Measurements from ENCODE around the gene ZFR2. TPM values are rescaled to one million over a fixed set of nuclear protein-coding genes. Genes with fewer than 3 reads are reported as not detected.

Gene ZFR2
- total RNA-seq, 1 experiment from 2014 or later, result not detected

DNA sequence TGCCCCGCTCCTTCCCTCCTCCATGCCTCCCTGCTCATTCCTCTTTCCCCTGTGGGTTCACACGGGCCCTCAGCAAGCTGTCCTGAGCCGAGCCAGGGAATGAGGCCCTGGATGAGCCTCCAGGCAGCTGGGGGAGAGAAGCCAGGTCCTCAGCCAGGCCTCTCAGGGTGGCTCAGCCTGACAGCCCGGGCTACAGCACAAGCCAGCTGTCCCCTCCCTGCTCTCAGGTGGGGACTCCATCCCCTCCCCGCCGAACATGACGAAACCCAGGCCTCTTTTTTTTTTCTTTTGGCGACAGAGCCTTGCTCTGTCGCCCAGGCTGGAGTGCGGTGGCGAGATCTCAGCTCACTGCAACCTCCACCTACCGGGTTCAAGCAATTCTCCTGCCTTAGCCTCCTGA, 42.7 kb downstream of the ZFR2 start:
- TF ChIP-seq EZH2phosphoT487 (IDR thresholded peaks at IDR 0.05; ENCODE audit: borderline replicate concordance, low read length) (no peak), EZH2 (IDR thresholded peaks at IDR 0.05; ENCODE audit: low read length, unreplicated experiment) (no peak)
- TF ChIP-seq, protein P1, sequence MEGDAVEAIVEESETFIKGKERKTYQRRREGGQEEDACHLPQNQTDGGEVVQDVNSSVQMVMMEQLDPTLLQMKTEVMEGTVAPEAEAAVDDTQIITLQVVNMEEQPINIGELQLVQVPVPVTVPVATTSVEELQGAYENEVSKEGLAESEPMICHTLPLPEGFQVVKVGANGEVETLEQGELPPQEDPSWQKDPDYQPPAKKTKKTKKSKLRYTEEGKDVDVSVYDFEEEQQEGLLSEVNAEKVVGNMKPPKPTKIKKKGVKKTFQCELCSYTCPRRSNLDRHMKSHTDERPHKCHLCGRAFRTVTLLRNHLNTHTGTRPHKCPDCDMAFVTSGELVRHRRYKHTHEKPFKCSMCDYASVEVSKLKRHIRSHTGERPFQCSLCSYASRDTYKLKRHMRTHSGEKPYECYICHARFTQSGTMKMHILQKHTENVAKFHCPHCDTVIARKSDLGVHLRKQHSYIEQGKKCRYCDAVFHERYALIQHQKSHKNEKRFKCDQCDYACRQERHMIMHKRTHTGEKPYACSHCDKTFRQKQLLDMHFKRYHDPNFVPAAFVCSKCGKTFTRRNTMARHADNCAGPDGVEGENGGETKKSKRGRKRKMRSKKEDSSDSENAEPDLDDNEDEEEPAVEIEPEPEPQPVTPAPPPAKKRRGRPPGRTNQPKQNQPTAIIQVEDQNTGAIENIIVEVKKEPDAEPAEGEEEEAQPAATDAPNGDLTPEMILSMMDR (conservative IDR thresholded peaks at IDR 0.05; ENCODE audit: low read depth, low read length), result no peak
- Histone ChIP-seq H3K4me2 (ENCODE audit: low read length) (no peak overlapping the region), H3K9ac (ENCODE audit: low read length) (no peak overlapping the region), H3K4me1 (ENCODE audit: insufficient read depth, low read length) (peaks cover 3% of the 10 kb centered on the region; the same call in 1 of the 2 replicates), H2AFZ (ENCODE audit: low read length) (no peak overlapping the region), H3K27ac (ENCODE audit: low read length) (no peak overlapping the region), H4K20me1 (ENCODE audit: low read length) (no peaks in the 10 kb centered on the region), H3K79me2 (ENCODE audit: low read length) (no peaks in the 10 kb centered on the region), H3K9me3 (ENCODE audit: low read length) (no peaks in the 10 kb centered on the region), H3F3A (ENCODE audit: low read length, unreplicated experiment) (no peaks in the 10 kb centered on the region), H3K9me2 (replicated peaks; ENCODE audit: low read length) (no peaks in the 10 kb centered on the region), H3K36me3 (ENCODE audit: low read depth, low read length) (no peaks in the 10 kb centered on the region), H3K27me3 (ENCODE audit: low read length) (no peaks in the 10 kb centered on the region), H3K4me3 (ENCODE audit: low read length) (no peak overlapping the region)
- no TSS peak for BruUV-seq (replicated peaks)
- intact Hi-C loops (cut with micrococcal nuclease), result no loop called here
- ChIA-PET CTCF (no interaction called here), POLR2A (ENCODE audit: unreplicated experiment) (no interaction called here)
- ATAC-seq, result no peak
- no peak for DNase-seq

DNA sequence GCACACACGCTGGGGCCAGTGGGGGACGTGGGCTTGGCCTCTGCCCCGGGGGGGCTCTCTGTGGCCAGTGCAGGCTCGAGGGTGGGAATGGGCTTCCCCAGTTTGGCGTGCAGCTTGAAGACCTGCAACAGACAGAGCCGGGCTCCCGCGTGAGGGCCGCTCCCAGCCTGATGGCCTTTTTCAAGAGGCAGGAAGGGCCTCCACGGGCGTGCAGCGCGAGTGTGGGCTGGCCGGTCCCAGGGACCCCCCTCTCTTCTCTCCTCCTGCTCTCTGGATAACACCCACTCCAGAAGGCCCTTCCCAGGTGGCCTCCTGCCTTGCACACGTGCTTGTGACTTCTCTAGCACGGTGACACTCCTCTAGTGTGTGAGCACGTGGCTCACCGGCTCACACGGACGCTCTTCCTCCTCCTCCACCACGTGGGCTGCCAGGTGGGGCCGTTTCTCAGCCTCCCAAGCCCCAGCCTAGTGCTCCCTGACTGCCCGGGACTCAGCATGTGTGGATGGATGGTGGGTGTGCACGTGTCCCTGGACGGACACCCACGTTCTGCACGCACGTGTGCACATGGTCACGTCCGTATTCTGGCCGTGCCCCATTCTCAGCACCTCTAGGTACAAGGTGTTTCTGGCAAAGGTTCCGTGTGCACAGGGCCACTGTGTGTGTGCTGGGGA, 43.4 kb downstream of the ZFR2 start:
- ATAC-seq, result no peak
- intact Hi-C loops (cut with micrococcal nuclease), result no loop called here
- H3K4me2 ChIP-seq (ENCODE audit: low read length), result no peak overlapping the region
- no peak overlapping the region for H2AFZ ChIP-seq (ENCODE audit: low read length)
- no peaks in the 10 kb centered on the region for H3K27me3 ChIP-seq (ENCODE audit: low read length)
- no peaks in the 10 kb centered on the region for H3K9me2 ChIP-seq (replicated peaks; ENCODE audit: low read length)
- H3K9ac ChIP-seq (ENCODE audit: low read length), result no peak overlapping the region
- no peaks in the 10 kb centered on the region for H3K79me2 ChIP-seq (ENCODE audit: low read length)
- TF ChIP-seq EZH2phosphoT487 (IDR thresholded peaks at IDR 0.05; ENCODE audit: borderline replicate concordance, low read length), result no peak
- TF ChIP-seq, protein P1 (conservative IDR thresholded peaks at IDR 0.05; ENCODE audit: low read depth, low read length), result no peak
- no peak for TF ChIP-seq EZH2 (IDR thresholded peaks at IDR 0.05; ENCODE audit: low read length, unreplicated experiment)
- POLR2A ChIA-PET (ENCODE audit: unreplicated experiment), result no interaction called here
- H3F3A ChIP-seq (ENCODE audit: low read length, unreplicated experiment), result no peaks in the 10 kb centered on the region
- H3K27ac ChIP-seq (ENCODE audit: low read length), result no peak overlapping the region
- H4K20me1 ChIP-seq (ENCODE audit: low read length), result no peaks in the 10 kb centered on the region
- DNase-seq, result no peak
- no TSS peak for BruUV-seq (replicated peaks)
- H3K36me3 ChIP-seq (ENCODE audit: low read depth, low read length), result no peaks in the 10 kb centered on the region
- CTCF ChIA-PET, result no interaction called here
- peaks cover 3% of the 10 kb centered on the region; the same call in 1 of the 2 replicates for H3K4me1 ChIP-seq (ENCODE audit: insufficient read depth, low read length)
- H3K4me3 ChIP-seq (ENCODE audit: low read length), result no peak overlapping the region
- H3K9me3 ChIP-seq (ENCODE audit: low read length), result no peaks in the 10 kb centered on the region

DNA sequence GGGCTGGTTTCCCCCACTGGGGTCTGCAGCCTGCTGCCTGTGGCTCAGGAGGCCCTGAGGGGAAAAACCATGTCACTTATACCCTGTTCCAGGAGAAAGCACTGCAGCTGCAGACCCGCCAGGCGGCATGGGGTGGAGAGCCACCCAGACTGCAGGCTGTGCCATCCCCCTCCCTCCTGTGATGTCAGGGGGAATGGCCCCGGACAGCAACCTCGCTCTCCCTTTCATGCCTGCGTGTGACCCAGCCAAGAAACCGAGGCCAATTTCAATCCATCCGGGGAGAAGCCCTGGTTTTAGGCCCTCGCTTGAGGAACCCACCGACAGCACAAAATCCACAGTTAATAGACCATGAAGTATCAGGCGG, 45.5 kb downstream of the ZFR2 start:
- Histone ChIP-seq H3K9ac (ENCODE audit: low read length) (no peak overlapping the region), H3K27ac (ENCODE audit: low read length) (no peak overlapping the region), H3K36me3 (ENCODE audit: low read depth, low read length) (no peaks in the 10 kb centered on the region), H2AFZ (ENCODE audit: low read length) (no peak overlapping the region), H3K4me3 (ENCODE audit: low read length) (no peak overlapping the region), H3K4me2 (ENCODE audit: low read length) (no peak overlapping the region), H3K9me3 (ENCODE audit: low read length) (no peaks in the 10 kb centered on the region), H3K9me2 (replicated peaks; ENCODE audit: low read length) (no peaks in the 10 kb centered on the region), H3K79me2 (ENCODE audit: low read length) (no peaks in the 10 kb centered on the region), H4K20me1 (ENCODE audit: low read length) (no peaks in the 10 kb centered on the region), H3F3A (ENCODE audit: low read length, unreplicated experiment) (no peaks in the 10 kb centered on the region), H3K27me3 (ENCODE audit: low read length) (no peaks in the 10 kb centered on the region), H3K4me1 (ENCODE audit: insufficient read depth, low read length) (peaks cover 7% of the 10 kb centered on the region; the same call in 1 of the 2 replicates)
- ChIA-PET POLR2A (ENCODE audit: unreplicated experiment) (no interaction called here), CTCF (no interaction called here)
- TF ChIP-seq, protein P1 (conservative IDR thresholded peaks at IDR 0.05; ENCODE audit: low read depth, low read length), result no peak
- TF ChIP-seq EZH2phosphoT487 (IDR thresholded peaks at IDR 0.05; ENCODE audit: borderline replicate concordance, low read length) (no peak), EZH2 (IDR thresholded peaks at IDR 0.05; ENCODE audit: low read length, unreplicated experiment) (no peak)
- BruUV-seq (replicated peaks), result no TSS peak
- ATAC-seq, result no peak
- DNase-seq, result no peak
- intact Hi-C loops (cut with micrococcal nuclease), result no loop called here
